ENCODE measurements around the gene MROH2A.

DNA sequence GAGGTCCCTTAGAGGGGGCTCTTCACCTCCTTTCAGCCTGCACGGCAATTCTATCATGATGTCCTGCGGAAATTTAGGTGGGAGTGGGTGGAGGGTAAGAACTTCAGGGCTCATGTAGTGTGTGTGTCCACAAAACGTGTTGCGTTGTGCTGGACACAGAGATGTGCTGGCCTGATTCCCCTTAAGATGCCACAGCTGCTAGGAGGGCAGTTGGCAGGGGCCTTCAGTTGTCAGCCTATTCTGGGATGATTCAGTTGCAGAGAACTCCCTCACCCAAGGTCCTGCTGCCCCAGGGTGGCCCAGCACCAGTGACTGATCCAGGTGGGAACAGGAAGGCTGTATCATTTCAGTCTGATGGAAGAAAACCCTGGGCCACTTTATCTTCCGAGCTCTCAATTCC is 77.2 kb downstream of the MROH2A start:
- TF ChIP-seq, protein P1, sequence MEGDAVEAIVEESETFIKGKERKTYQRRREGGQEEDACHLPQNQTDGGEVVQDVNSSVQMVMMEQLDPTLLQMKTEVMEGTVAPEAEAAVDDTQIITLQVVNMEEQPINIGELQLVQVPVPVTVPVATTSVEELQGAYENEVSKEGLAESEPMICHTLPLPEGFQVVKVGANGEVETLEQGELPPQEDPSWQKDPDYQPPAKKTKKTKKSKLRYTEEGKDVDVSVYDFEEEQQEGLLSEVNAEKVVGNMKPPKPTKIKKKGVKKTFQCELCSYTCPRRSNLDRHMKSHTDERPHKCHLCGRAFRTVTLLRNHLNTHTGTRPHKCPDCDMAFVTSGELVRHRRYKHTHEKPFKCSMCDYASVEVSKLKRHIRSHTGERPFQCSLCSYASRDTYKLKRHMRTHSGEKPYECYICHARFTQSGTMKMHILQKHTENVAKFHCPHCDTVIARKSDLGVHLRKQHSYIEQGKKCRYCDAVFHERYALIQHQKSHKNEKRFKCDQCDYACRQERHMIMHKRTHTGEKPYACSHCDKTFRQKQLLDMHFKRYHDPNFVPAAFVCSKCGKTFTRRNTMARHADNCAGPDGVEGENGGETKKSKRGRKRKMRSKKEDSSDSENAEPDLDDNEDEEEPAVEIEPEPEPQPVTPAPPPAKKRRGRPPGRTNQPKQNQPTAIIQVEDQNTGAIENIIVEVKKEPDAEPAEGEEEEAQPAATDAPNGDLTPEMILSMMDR (IDR thresholded peaks at IDR 0.05), result no peak
- no peak for TF ChIP-seq POLR2A (IDR thresholded peaks at IDR 0.05)

All from prostate gland (tissue), 2 donors.